Karpas-422 (cell line): ENCODE data around the gene ZNF784. TPM values are rescaled to one million over a fixed set of nuclear protein-coding genes. Genes with fewer than 3 reads are reported as not detected.
A peak's percentile ranks its signal among the peaks of the same experiment; 100 is the strongest.

Experiments used
- DNase-seq: peaks from one replicate; pipeline ENCODE4 v3.0.0-alpha.2; 2015
- H2AFZ ChIP-seq: fragments of 200-600 bp; sonication (generic); 2 replicates; pipeline ENCODE4 v1.6.1; 2014; ENCODE audit warnings: antibody characterized with exemption, low read length, mixed read lengths
- H3K27ac ChIP-seq: fragments of 200-600 bp; sonication (generic); 2 replicates; pipeline ENCODE4 v1.5.1; 2014; ENCODE audit warnings: mild to moderate bottlenecking, low read length, moderate library complexity
- H3K27me3 ChIP-seq: fragments of 200-600 bp; sonication (generic); 2 replicates; pipeline ENCODE4 v1.6.1; 2014; ENCODE audit warnings: low read length, mixed read lengths
- H3K36me3 ChIP-seq: fragments of 200-600 bp; sonication (generic); 2 replicates; pipeline ENCODE4 v1.6.1; 2014; ENCODE audit warnings: low read length, mixed read lengths; ENCODE audit not compliant: insufficient read depth
- H3K4me1 ChIP-seq: fragments of 200-600 bp; sonication (generic); 2 replicates; pipeline ENCODE4 v1.6.1; 2014; ENCODE audit warnings: mild to moderate bottlenecking, low read length, mixed read lengths
- H3K4me2 ChIP-seq: fragments of 200-600 bp; sonication (generic); 2 replicates; pipeline ENCODE4 v1.6.1; 2014; ENCODE audit warnings: low read length, low read depth, mild to moderate bottlenecking; ENCODE audit not compliant: poor library complexity, severe bottlenecking
- H3K4me3 ChIP-seq: fragments of 200-600 bp; sonication (generic); 2 replicates; pipeline ENCODE4 v1.5.1; 2014; ENCODE audit warnings: mild to moderate bottlenecking, antibody characterized with exemption, low read length, mixed read lengths
- H3K79me2 ChIP-seq: fragments of 200-600 bp; sonication (generic); 2 replicates; pipeline ENCODE4 v1.6.1; 2014; ENCODE audit warnings: mild to moderate bottlenecking, low read length, mixed read lengths
- H3K9ac ChIP-seq: fragments of 200-600 bp; sonication (generic); 2 replicates; pipeline ENCODE4 v1.6.0; 2014; ENCODE audit warnings: low read length
- H3K9me2 ChIP-seq: fragments of 200-600 bp; sonication (generic), shearing (Covaris generic); replicated peaks from 2 replicates; pipeline ENCODE4 v1.6.0; 2014; ENCODE audit warnings: mild to moderate bottlenecking, low read length, moderate library complexity; ENCODE audit not compliant: insufficient read depth
- H3K9me3 ChIP-seq: fragments of 300-700, 200-600 bp; sonication (generic); 2 replicates; pipeline ENCODE4 v1.6.1; 2014; ENCODE audit warnings: low read length, mixed read lengths
- H4K20me1 ChIP-seq: fragments of 200-600 bp; sonication (generic); 2 replicates; pipeline ENCODE4 v1.6.1; 2014; ENCODE audit warnings: mild to moderate bottlenecking, antibody characterized with exemption, low read length, low read depth; ENCODE audit not compliant: insufficient read depth
- total RNA-seq: library from RNA; depleted of rRNA; stranded (reverse); fragments of >200 nt; shearing (Covaris generic); gene quantifications from 2 replicates; pipeline ENCODE4 v1.2.3, GENCODE V29; 2014; ENCODE audit warnings: low replicate concordance

ZNF784 gene
- total RNA-seq, 1 experiment from 2014 or later, result 2.8 TPM

- Histone ChIP-seq H3K27ac (peak overlapping the region; percentile 95), H3K27me3 (no peaks in the 10 kb centered on the region), H3K9ac (peak overlapping the region; percentile 95), H3K36me3 (peaks cover 36% of the 10 kb centered on the region), H3K79me2 (peaks cover 46% of the 10 kb centered on the region), H4K20me1 (peaks cover 37% of the 10 kb centered on the region), H3K4me1 (peaks cover 31% of the 10 kb centered on the region), H3K9me3 (no peaks in the 10 kb centered on the region), H3K4me2 (peak overlapping the region; percentile 89), H3K9me2 (no peaks in the 10 kb centered on the region), H3K4me3 (peak overlapping the region; percentile 72), H2AFZ (0 out of 2 replicates have a peak overlapping the region, but pooled peaks have one; percentile 53)
- DNase-seq, result peak; percentile 100
Observed at GRCh38 chr19:55654323-55654867, 30.0 kb upstream of the ZNF784 start.

GRCh38 chr19:55653651-55654322 lies 29.4 kb upstream of the ZNF784 start:
- peak overlapping the region; percentile 72 for H3K4me3 ChIP-seq
- H3K36me3 ChIP-seq, result peaks cover 31% of the 10 kb centered on the region
- H3K9ac ChIP-seq, result peak overlapping the region; percentile 95
- peak overlapping the region; percentile 89 for H3K4me2 ChIP-seq
- no peaks in the 10 kb centered on the region for H3K9me2 ChIP-seq
- DNase-seq, result peak; percentile 100
- H3K9me3 ChIP-seq, result no peaks in the 10 kb centered on the region
- H3K79me2 ChIP-seq, result peaks cover 46% of the 10 kb centered on the region
- no peaks in the 10 kb centered on the region for H3K27me3 ChIP-seq
- H3K4me1 ChIP-seq, result peaks cover 37% of the 10 kb centered on the region
- H3K27ac ChIP-seq, result peak overlapping the region; percentile 95
- peaks cover 31% of the 10 kb centered on the region for H4K20me1 ChIP-seq
- no peak overlapping the region for H2AFZ ChIP-seq

- Histone ChIP-seq H3K9ac (no peak overlapping the region), H4K20me1 (peaks cover 18% of the 10 kb centered on the region), H3K4me2 (peak overlapping the region; percentile 89), H3K9me3 (no peaks in the 10 kb centered on the region), H3K9me2 (no peaks in the 10 kb centered on the region), H3K27me3 (no peaks in the 10 kb centered on the region), H3K4me3 (no peak overlapping the region), H3K4me1 (peaks cover 32% of the 10 kb centered on the region), H3K79me2 (peaks cover 41% of the 10 kb centered on the region), H3K27ac (no peak overlapping the region), H3K36me3 (peaks cover 20% of the 10 kb centered on the region), H2AFZ (no peak overlapping the region)
- no peak for DNase-seq
Observed at GRCh38 chr19:55652311-55653128, 28.2 kb upstream of the ZNF784 start.

- peaks cover 5% of the 10 kb centered on the region for H4K20me1 ChIP-seq
- peaks cover 7% of the 10 kb centered on the region; the same call in 1 of the 2 replicates for H3K36me3 ChIP-seq
- H3K4me3 ChIP-seq, result no peak overlapping the region
- H3K9ac ChIP-seq, result no peak overlapping the region
- no peaks in the 10 kb centered on the region for H3K9me3 ChIP-seq
- H3K9me2 ChIP-seq, result no peaks in the 10 kb centered on the region
- no peak overlapping the region for H3K27ac ChIP-seq
- no peak overlapping the region for H2AFZ ChIP-seq
- H3K79me2 ChIP-seq, result peaks cover 28% of the 10 kb centered on the region
- H3K4me2 ChIP-seq, result no peak overlapping the region
- peaks cover 32% of the 10 kb centered on the region for H3K4me1 ChIP-seq
- H3K27me3 ChIP-seq, result no peaks in the 10 kb centered on the region
- DNase-seq, result no peak
Observed at GRCh38 chr19:55651236-55651635, 26.9 kb upstream of the ZNF784 start.

- Histone ChIP-seq H4K20me1 (0 out of 2 replicates have a peak, but pooled peaks cover under 1% of the 10 kb centered on the region), H2AFZ (no peak overlapping the region), H3K4me2 (no peak overlapping the region), H3K27ac (no peak overlapping the region), H3K9ac (no peak overlapping the region), H3K4me3 (no peak overlapping the region), H3K27me3 (no peaks in the 10 kb centered on the region), H3K9me2 (no peaks in the 10 kb centered on the region), H3K4me1 (peaks cover 36% of the 10 kb centered on the region), H3K79me2 (peaks cover 24% of the 10 kb centered on the region), H3K36me3 (peaks cover 3% of the 10 kb centered on the region; the same call in 1 of the 2 replicates), H3K9me3 (no peaks in the 10 kb centered on the region)
- no peak for DNase-seq
Observed at GRCh38 chr19:55650602-55651230, 26.4 kb upstream of the ZNF784 start.

- Histone ChIP-seq H4K20me1 (no peaks in the 10 kb centered on the region), H3K4me2 (no peak overlapping the region), H3K9me3 (no peaks in the 10 kb centered on the region), H3K27ac (no peak overlapping the region), H2AFZ (no peak overlapping the region), H3K9me2 (no peaks in the 10 kb centered on the region), H3K4me1 (peaks cover 41% of the 10 kb centered on the region), H3K9ac (peak overlapping the region; percentile 5; the same call in 1 of the 2 replicates), H3K36me3 (peaks cover 7% of the 10 kb centered on the region), H3K4me3 (no peak overlapping the region), H3K27me3 (no peaks in the 10 kb centered on the region), H3K79me2 (peaks cover 24% of the 10 kb centered on the region)
- DNase-seq, result no peak
Observed at GRCh38 chr19:55650126-55650557, 25.8 kb upstream of the ZNF784 start.

- H3K27me3 ChIP-seq, result no peaks in the 10 kb centered on the region
- no peaks in the 10 kb centered on the region for H3K9me3 ChIP-seq
- H3K4me2 ChIP-seq, result peak overlapping the region; percentile 74
- H2AFZ ChIP-seq, result no peak overlapping the region
- no peak for DNase-seq
- peak overlapping the region; percentile 96 for H3K27ac ChIP-seq
- peaks cover 48% of the 10 kb centered on the region for H3K4me1 ChIP-seq
- H4K20me1 ChIP-seq, result no peaks in the 10 kb centered on the region; the same call in 1 of the 2 replicates
- H3K9me2 ChIP-seq, result no peaks in the 10 kb centered on the region
- peaks cover 28% of the 10 kb centered on the region for H3K79me2 ChIP-seq
- peaks cover 13% of the 10 kb centered on the region for H3K36me3 ChIP-seq
- peak overlapping the region; percentile 67 for H3K4me3 ChIP-seq
- peak overlapping the region; percentile 87 for H3K9ac ChIP-seq
Observed at GRCh38 chr19:55649268-55650125, 25.1 kb upstream of the ZNF784 start.
